ENCODE results near the gene MYOZ3.
A peak's percentile ranks its signal among the peaks of the same experiment; 100 is the strongest.

MYOZ3 gene

GRCh38 chr5:150653762-150654556 is 7.1 kb upstream of the MYOZ3 start:
- no peak for TF ChIP-seq CTCF (IDR thresholded peaks at IDR 0.05; ENCODE audit: borderline replicate concordance, insufficient read depth, low read depth, low read length)
- no peak overlapping the region for H3K4me3 ChIP-seq (ENCODE audit: low read depth, low read length)

- no peak overlapping the region for H3K4me3 ChIP-seq (ENCODE audit: low read depth, low read length)
- no peak for TF ChIP-seq CTCF (IDR thresholded peaks at IDR 0.05; ENCODE audit: borderline replicate concordance, insufficient read depth, low read depth, low read length)
These were observed 5.8 kb upstream of the MYOZ3 start for GRCh38 chr5:150655221-150655620.

- TF ChIP-seq CTCF (IDR thresholded peaks at IDR 0.05; ENCODE audit: borderline replicate concordance, insufficient read depth, low read depth, low read length): peak; percentile 79
- H3K4me3 ChIP-seq (ENCODE audit: low read depth, low read length): peak overlapping the region; percentile 59
These were observed 4.6 kb upstream of the MYOZ3 start for GRCh38 chr5:150656191-150657132.

GRCh38 chr5:150658121-150658520 is 2.9 kb upstream of the MYOZ3 start:
- no peak for TF ChIP-seq CTCF (IDR thresholded peaks at IDR 0.05; ENCODE audit: borderline replicate concordance, insufficient read depth, low read depth, low read length)

GRCh38 chr5:150658699-150659265 is 2.3 kb upstream of the MYOZ3 start:
- no peak overlapping the region for H3K4me3 ChIP-seq (ENCODE audit: low read depth, low read length)
- TF ChIP-seq CTCF (IDR thresholded peaks at IDR 0.05; ENCODE audit: borderline replicate concordance, insufficient read depth, low read depth, low read length): no peak

More at GRCh38 chr5:150658121-150658520, 2.9 kb upstream of the MYOZ3 start:
- H3K4me3 ChIP-seq (ENCODE audit: low read depth, low read length): no peak overlapping the region

GRCh38 chr5:150659360-150660107 is 1.5 kb upstream of the MYOZ3 start:
- H3K4me3 ChIP-seq (ENCODE audit: low read depth, low read length): no peak overlapping the region
- no peak for TF ChIP-seq CTCF (IDR thresholded peaks at IDR 0.05; ENCODE audit: borderline replicate concordance, insufficient read depth, low read depth, low read length)
